GM12878 (cell line): Measurements from ENCODE around the gene SMIM32. TPM values are rescaled to one million over a fixed set of nuclear protein-coding genes. Genes with fewer than 3 reads are reported as not detected.

Experiments used
- ATAC-seq: fragments of 200-7000 bp; cut with Tn5 transposase; 3 replicates; pipeline ENCODE4 v1.9.1; 2020; ENCODE audit warnings: mild to moderate bottlenecking, moderate library complexity
- BruUV-seq: library from RNA; stranded (reverse); fragments of 400-500 nt; replicated peaks from 2 replicates; lab custom pipeline; 2021; lab: Mats Ljungman, UMichigan
- CTCF ChIA-PET: fragments of 300-600 bp; sonication (Branson Sonifier 250); formaldehyde crosslinking; extraction: SDS; loops from one replicate; lab custom pipeline; 2021; ENCODE audit warnings: inconsistent platforms; lab: Yijun Ruan, JAX
- POLR2A ChIA-PET: fragments of 350-600 bp; formaldehyde crosslinking; extraction: SDS; loops from one replicate; lab custom pipeline; 2021; ENCODE audit warnings: inconsistent platforms; lab: Charles Lee
- RAD21 ChIA-PET: fragments of 300-600 bp; sonication (Branson Sonifier 250); formaldehyde crosslinking; loops from one replicate; lab custom pipeline; 2023; ENCODE audit warnings: antibody characterized with exemption; ENCODE audit not compliant: unreplicated experiment; lab: Charles Lee
- SMC1A ChIA-PET: fragments of 300-600 bp; sonication (Branson Sonifier 250); formaldehyde crosslinking; loops from one replicate; lab custom pipeline; 2023; ENCODE audit not compliant: unreplicated experiment, uncharacterized antibody; lab: Charles Lee
- DNase-seq: peaks from one replicate; pipeline ENCODE4 v3.0.0-alpha.2; 2011; ENCODE audit warnings: low read depth, low spot score
- FAIRE-seq: peaks from 3 replicates; lab custom pipeline; 2011; peaks lifted over from hg19 to GRCh38; lab: Jason Lieb, UNC
- H2AFZ ChIP-seq: 2 replicates; pipeline ENCODE4 v1.6.0; 2011; ENCODE audit warnings: low read depth, low read length, control low read depth; ENCODE audit not compliant: control insufficient read depth
- H3K27ac ChIP-seq: 2 replicates; pipeline ENCODE4 v1.5.1; 2011; ENCODE audit warnings: control low read depth; ENCODE audit not compliant: control insufficient read depth, insufficient read depth
- H3K27me3 ChIP-seq, 2 experiments: replicated peaks in 1 of 2; 2 replicates each; pipeline versions ENCODE4 v1.6.0 to v1.6.1; 2011; ENCODE audit warnings: low read length in 1 of 2; ENCODE audit not compliant: control insufficient read depth in 2 of 2, insufficient read depth in 2 of 2
- H3K36me3 ChIP-seq, 2 experiments: 2 replicates each; pipeline ENCODE4 v1.5.1; 2011; ENCODE audit warnings: low read length in 1 of 2; ENCODE audit not compliant: control insufficient read depth in 2 of 2, insufficient read depth in 2 of 2
- H3K4me1 ChIP-seq: 2 replicates; pipeline ENCODE4 v1.6.1; 2011; ENCODE audit warnings: mild to moderate bottlenecking, low read length, moderate library complexity, mixed read lengths; ENCODE audit not compliant: control insufficient read depth, insufficient read depth
- H3K4me2 ChIP-seq: 2 replicates; pipeline ENCODE4 v1.6.0; 2011; ENCODE audit warnings: control low read depth; ENCODE audit not compliant: control insufficient read depth, insufficient read depth
- H3K4me3 ChIP-seq: fragments of 200-600 bp; sonication (generic); 2 replicates; pipeline ENCODE4 v1.5.1; 2016
- H3K79me2 ChIP-seq: 2 replicates; pipeline ENCODE4 v1.6.0; 2011; ENCODE audit warnings: low read length; ENCODE audit not compliant: control insufficient read depth, insufficient read depth
- H3K9ac ChIP-seq: 2 replicates; pipeline ENCODE4 v1.8.0; 2011; ENCODE audit warnings: low read length, control low read depth, mixed read lengths; ENCODE audit not compliant: control insufficient read depth, insufficient read depth
- H3K9me3 ChIP-seq: replicated peaks from 3 replicates; pipeline ENCODE4 v1.5.1; 2011; ENCODE audit warnings: mild to moderate bottlenecking, low read length; ENCODE audit not compliant: control insufficient read depth, insufficient read depth
- H4K20me1 ChIP-seq: 2 replicates; pipeline ENCODE4 v1.6.0; 2011; ENCODE audit not compliant: control insufficient read depth, insufficient read depth
- ETV6 ChIP-seq, 2 experiments: fragments of 450-650 bp in 1 of 2; IDR thresholded peaks in 1 of 2; conservative IDR thresholded peaks in 1 of 2; 2 replicates each; pipeline ENCODE4 v1.6.1; 2014; ENCODE audit warnings: antibody characterized with exemption in 1 of 2, borderline replicate concordance in 1 of 2, low read depth in 1 of 2, mild to moderate bottlenecking in 1 of 2, moderate library complexity in 1 of 2
- FOS ChIP-seq: IDR thresholded peaks from 3 replicates; pipeline ENCODE4 v1.6.1; 2011; ENCODE audit warnings: borderline replicate concordance; ENCODE audit not compliant: insufficient read length; ENCODE audit errors: extremely low read depth
- JUND ChIP-seq: IDR thresholded peaks from 2 replicates; pipeline ENCODE4 v1.6.1; 2012; ENCODE audit warnings: low read depth, mild to moderate bottlenecking, low read length, improper control_type of control experiment, moderate library complexity
- MXI1 ChIP-seq: fragments of 150-350 bp; IDR thresholded peaks from 2 replicates; pipeline ENCODE4 v1.6.1; 2011; ENCODE audit warnings: low read depth, mild to moderate bottlenecking, inconsistent platforms, low read length, improper control_type of control experiment
- NBN ChIP-seq: fragments of 450-650 bp; IDR thresholded peaks from 2 replicates; pipeline ENCODE4 v1.6.1; 2016
- NRF1 ChIP-seq: conservative IDR thresholded peaks from 2 replicates; pipeline ENCODE4 v1.6.1; 2011; ENCODE audit warnings: mild to moderate bottlenecking, low read depth, low read length, improper control_type of control experiment
- POLR2A ChIP-seq: IDR thresholded peaks from 2 replicates; pipeline ENCODE4 v1.6.1; 2011; ENCODE audit warnings: low read depth, mild to moderate bottlenecking, low read length
- RUNX3 ChIP-seq: IDR thresholded peaks from 2 replicates; pipeline ENCODE4 v1.6.1; 2012; ENCODE audit warnings: low read length, inconsistent platforms
- WGBS: methylation state at CpG from one replicate; pipeline ENCODE4 v1.1.6; 2016; ENCODE audit warnings: low lambda C conversion rate; ENCODE audit not compliant: insufficient replicate concordance, insufficient coverage; ENCODE audit errors: missing lambda C conversion rate; 5-methylcytosine and 5-hydroxymethylcytosine counted together
- in situ Hi-C: fragments of 300-500 bp; cut with MboI; formaldehyde crosslinking; loops from 9 replicates; pipeline ENCODE4 v1.14.3; 2018; ENCODE audit warnings: mixed read lengths
- intact Hi-C: fragments of 100-400 bp; cut with micrococcal nuclease; formaldehyde crosslinking; loops from one replicate; pipeline ENCODE4 v1.14.2; 2022; ENCODE audit not compliant: unreplicated experiment
- polyA plus RNA-seq, 11 experiments: library from polyadenylated mRNA; depleted of rRNA in 4 of 11; unstranded in 6 of 11; stranded (reverse) in 5 of 11; fragments of >200 nt; fragmentation: Nextera tagmentation in 4 of 11; fragmentation: Illumina TruSeq in 1 of 11; extraction: Ambion mirVana in 4 of 11; extraction: Trizol in 1 of 11; gene quantifications; 1 replicate in 1 of 11; 2 replicates in 10 of 11; pipeline versions ENCODE4 v1.2.1 to v1.2.3, GENCODE V29; 2011 to 2016; ENCODE audit warnings: inconsistent platforms in 2 of 11, missing spikeins in 2 of 11, low read depth in 1 of 11
- total RNA-seq, 4 experiments: library from RNA; depleted of rRNA in 3 of 4; stranded (reverse); fragments of >200 nt in 3 of 4; fragmentation: Illumina TruSeq in 1 of 4; extraction: Trizol in 1 of 4; gene quantifications; 2 replicates each; pipeline versions ENCODE4 v1.2.1 to v1.2.3, GENCODE V29; 2013 to 2021

The SMIM32 gene
- total and polyA plus RNA-seq, 10 of the 15 experiments (the other 5 are each of a cell fraction or from before 2014, with no cell fraction given) = not detected

DNA sequence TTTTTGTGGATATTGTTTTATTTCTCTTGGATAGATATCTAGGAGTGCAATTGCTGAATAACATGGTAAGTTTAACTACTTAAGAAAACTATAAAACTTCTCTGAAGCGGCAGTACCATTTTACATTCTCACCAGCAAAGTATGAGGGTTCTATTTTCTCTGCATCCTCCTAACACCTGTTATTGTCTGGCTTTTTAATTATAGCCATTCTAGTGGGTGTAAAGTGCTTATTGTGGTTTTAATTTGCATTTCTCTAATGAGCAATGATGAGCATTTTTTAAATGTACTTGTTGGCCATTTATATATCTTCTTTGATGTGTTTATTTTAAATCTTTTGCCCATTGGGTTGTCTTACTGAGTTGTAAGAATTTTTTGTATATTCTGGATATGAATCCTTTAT is 28.7 kb downstream of the SMIM32 start:
- Histone ChIP-seq H2AFZ (no peak overlapping the region), H4K20me1 (no peaks in the 10 kb centered on the region), H3K27me3 (no peaks in the 10 kb centered on the region), H3K27ac (no peak overlapping the region), H3K4me2 (no peak overlapping the region), H3K4me3 (no peak overlapping the region), H3K9ac (no peak overlapping the region), H3K79me2 (no peaks in the 10 kb centered on the region; the same call in 1 of the 2 replicates), H3K36me3 (no peaks in the 10 kb centered on the region; a peak in 1 of 4 replicates), H3K9me3 (no peaks in the 10 kb centered on the region), H3K4me1 (peaks cover 8% of the 10 kb centered on the region; the same call in 1 of the 2 replicates)
- WGBS = 91% methylated on average over 1 of the region's 1 CpG
- intact Hi-C loops = no loop called here
- ATAC-seq (peak; percentile 40; the same call in 1 of the 3 replicates), FAIRE-seq (no peak), DNase-seq (no peak)
- in situ Hi-C loops = no loop called here
- ChIA-PET RAD21 (interaction anchor here (1.6 kb wide), 1 partner anchor 8 kb away, joined by 3 read pairs; no protein-coding TSS in a partner anchor), CTCF (interaction anchor here (0.8 to 1.7 kb wide), 6 partner anchors 8 to 101 kb away, joined by 3 to 16 read pairs (median 4); no protein-coding TSS in a partner anchor), SMC1A (interaction anchor here (0.7 to 3.6 kb wide), 12 partner anchors 16 to 186 kb away, joined by 3 to 12 read pairs (median 3); partner anchors contain the start of gene SMAD5), POLR2A (interaction anchor here (0.5 kb wide), 1 partner anchor 39 kb away, joined by 3 read pairs; no protein-coding TSS in a partner anchor)
- TF ChIP-seq NBN (no peak), ETV6 (conservative IDR thresholded peaks at IDR 0.05 in 1 of 2, IDR thresholded peaks at IDR 0.05 in 1 of 2; ENCODE audit: borderline replicate concordance in 1 of 2, low read depth in 1 of 2) (no peak), NRF1 (no peak), MXI1 (no peak), FOS (no peak), JUND (no peak), RUNX3 (peak; percentile 63), POLR2A (no peak)
- no TSS peak for BruUV-seq
